ENCODE measurements around the gene AHCYL2.
"Not testable (repeated sequence)": the region's sequence is repeated elsewhere in the genome, so short reads cannot be mapped to it uniquely, and the experiment has no call there.

The AHCYL2 gene

DNA sequence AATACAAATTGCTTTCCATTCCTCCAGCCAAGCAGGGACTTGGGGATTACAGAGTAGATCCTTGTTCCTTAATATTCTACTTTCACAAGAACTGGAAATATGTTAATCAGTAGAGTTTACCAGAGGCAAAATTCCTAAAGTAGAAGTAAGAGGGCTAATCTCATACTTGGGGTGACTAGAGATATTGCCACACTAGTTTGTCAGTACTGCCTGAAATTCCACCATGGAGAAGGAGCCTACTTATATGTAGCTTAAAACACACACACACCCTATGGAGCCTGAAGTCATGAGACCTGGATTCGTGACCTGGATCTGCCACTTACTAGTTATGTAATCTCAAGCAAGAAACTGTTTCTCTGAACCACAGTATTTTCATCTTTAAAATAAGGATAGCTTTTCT lies 243.3 kb downstream of the AHCYL2 start:
- Mint-ChIP-seq H3K4me1 (no peaks in the 10 kb centered on the region), H3K9me3 (no peaks in the 10 kb centered on the region), H3K36me3 (ENCODE audit: low read depth) (no peaks in the 10 kb centered on the region), H3K4me3 (no peak overlapping the region), H3K27me3 (ENCODE audit: low read depth, poor library complexity) (no peaks in the 10 kb centered on the region), H3K27ac (no peak overlapping the region)
- no peak for DNase-seq
- TF ChIP-seq, protein P1, sequence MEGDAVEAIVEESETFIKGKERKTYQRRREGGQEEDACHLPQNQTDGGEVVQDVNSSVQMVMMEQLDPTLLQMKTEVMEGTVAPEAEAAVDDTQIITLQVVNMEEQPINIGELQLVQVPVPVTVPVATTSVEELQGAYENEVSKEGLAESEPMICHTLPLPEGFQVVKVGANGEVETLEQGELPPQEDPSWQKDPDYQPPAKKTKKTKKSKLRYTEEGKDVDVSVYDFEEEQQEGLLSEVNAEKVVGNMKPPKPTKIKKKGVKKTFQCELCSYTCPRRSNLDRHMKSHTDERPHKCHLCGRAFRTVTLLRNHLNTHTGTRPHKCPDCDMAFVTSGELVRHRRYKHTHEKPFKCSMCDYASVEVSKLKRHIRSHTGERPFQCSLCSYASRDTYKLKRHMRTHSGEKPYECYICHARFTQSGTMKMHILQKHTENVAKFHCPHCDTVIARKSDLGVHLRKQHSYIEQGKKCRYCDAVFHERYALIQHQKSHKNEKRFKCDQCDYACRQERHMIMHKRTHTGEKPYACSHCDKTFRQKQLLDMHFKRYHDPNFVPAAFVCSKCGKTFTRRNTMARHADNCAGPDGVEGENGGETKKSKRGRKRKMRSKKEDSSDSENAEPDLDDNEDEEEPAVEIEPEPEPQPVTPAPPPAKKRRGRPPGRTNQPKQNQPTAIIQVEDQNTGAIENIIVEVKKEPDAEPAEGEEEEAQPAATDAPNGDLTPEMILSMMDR (IDR thresholded peaks at IDR 0.05) = no peak

GRCh38 chr7:129468547-129468946 lies 243.7 kb downstream of the AHCYL2 start:
- no peaks in the 10 kb centered on the region for H3K9me3 Mint-ChIP-seq
- TF ChIP-seq, protein P1 (IDR thresholded peaks at IDR 0.05) = no peak
- H3K27ac Mint-ChIP-seq = no peak overlapping the region
- H3K4me1 Mint-ChIP-seq = no peaks in the 10 kb centered on the region
- no peaks in the 10 kb centered on the region for H3K36me3 Mint-ChIP-seq (ENCODE audit: low read depth)
- H3K4me3 Mint-ChIP-seq = no peak overlapping the region
- no peak for DNase-seq
- H3K27me3 Mint-ChIP-seq (ENCODE audit: low read depth, poor library complexity) = no peaks in the 10 kb centered on the region

DNA sequence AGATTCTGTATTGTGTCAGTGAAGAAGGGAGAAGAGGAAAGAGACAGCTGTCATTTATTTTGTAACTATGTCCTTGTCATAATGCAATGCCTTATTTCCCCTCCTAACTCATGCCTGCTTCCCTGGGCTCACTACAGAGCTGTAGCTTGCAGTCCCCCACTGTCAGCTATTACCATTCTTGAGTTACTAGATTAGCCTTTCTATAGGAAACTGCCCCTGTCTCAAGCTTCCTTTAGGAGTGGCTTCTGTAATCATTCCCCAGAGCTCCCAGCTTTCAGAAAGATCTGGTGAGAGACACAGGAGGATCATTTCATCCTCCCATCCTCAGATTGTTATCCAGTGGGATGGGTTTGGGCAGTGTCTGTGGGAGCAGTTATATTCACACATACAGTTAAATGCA lies 245.1 kb downstream of the AHCYL2 start:
- Mint-ChIP-seq H3K36me3 (ENCODE audit: low read depth) (peaks cover 3% of the 10 kb centered on the region), H3K27me3 (ENCODE audit: low read depth, poor library complexity) (peaks cover 1% of the 10 kb centered on the region), H3K4me3 (no peak overlapping the region), H3K27ac (no peak overlapping the region), H3K4me1 (no peaks in the 10 kb centered on the region), H3K9me3 (peaks cover 2% of the 10 kb centered on the region)
- no peak for DNase-seq
- TF ChIP-seq, protein P1 (IDR thresholded peaks at IDR 0.05) = no peak

DNA sequence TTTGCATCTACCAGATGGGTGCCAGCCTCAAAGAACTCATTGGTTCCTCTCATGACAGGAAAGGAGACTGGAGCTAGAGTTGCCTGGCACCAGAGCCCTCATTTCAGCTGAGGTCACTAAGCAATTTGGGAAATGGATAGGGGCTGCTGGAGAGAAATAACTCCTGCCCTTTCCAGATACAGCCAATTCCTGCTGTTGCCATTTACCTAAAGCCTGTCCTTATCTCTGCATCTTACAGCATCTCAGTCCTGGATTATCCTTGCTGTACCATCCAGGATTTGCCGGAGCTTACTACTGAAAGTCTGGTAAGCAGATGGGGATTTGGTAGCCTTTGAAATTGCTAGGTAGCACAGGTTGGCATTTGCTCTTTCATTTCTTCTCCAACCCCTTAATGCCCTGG lies 245.6 kb downstream of the AHCYL2 start:
- no peak overlapping the region for H3K27ac Mint-ChIP-seq
- peaks cover 8% of the 10 kb centered on the region for H3K36me3 Mint-ChIP-seq (ENCODE audit: low read depth)
- H3K27me3 Mint-ChIP-seq (ENCODE audit: low read depth, poor library complexity) = peaks cover 4% of the 10 kb centered on the region
- no peaks in the 10 kb centered on the region for H3K4me1 Mint-ChIP-seq
- H3K9me3 Mint-ChIP-seq = peaks cover 5% of the 10 kb centered on the region
- no peak overlapping the region for H3K4me3 Mint-ChIP-seq
- TF ChIP-seq, protein P1 (IDR thresholded peaks at IDR 0.05) = no peak
- DNase-seq = no peak

DNA sequence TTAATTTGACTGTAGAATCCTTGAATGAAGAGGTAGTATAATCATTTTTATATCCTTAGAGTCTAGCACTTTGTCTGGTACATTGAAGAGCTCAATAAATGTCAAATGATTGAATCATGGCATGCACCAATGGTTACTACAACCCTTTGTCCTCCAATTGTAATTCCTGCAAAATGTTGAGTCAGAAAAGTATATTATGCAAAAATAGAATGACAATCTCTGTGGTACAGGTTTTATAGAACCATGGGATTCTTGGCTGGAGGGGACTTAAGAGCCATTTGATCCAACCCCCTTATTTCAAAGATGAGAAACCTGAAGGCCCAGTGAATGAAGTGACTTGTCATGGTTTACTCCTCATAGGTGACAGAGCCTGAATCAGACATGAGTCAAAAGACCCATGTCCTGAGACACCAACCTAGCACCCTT lies 246.6 kb downstream of the AHCYL2 start:
- Mint-ChIP-seq H3K27me3 (ENCODE audit: low read depth, poor library complexity) (peaks cover 5% of the 10 kb centered on the region), H3K27ac (no peak overlapping the region), H3K4me3 (no peak overlapping the region), H3K9me3 (peaks cover 10% of the 10 kb centered on the region), H3K36me3 (ENCODE audit: low read depth) (peaks cover 12% of the 10 kb centered on the region), H3K4me1 (no peaks in the 10 kb centered on the region)
- DNase-seq = no peak
- TF ChIP-seq, protein P1 (IDR thresholded peaks at IDR 0.05) = no peak

DNA sequence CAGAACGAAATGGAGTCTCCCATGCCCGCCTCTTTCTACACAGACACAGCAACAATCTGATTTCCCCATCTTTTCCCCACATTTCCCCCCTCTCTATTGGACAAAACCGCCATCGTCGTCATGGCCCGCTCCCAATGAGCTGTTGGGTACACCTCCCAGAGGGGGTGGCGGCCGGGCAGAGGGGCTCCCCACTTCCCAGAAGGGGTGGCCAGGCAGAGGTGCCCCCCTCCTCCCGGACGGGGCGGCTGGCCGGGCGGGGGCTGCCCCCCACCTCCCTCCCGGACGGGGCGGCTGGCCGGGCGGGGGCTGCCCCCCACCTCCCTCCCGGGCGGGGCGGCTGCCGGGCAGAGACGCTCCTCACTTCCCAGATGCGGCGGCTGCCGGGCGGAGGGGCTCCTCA lies 251.1 kb downstream of the AHCYL2 start:
- not testable (repeated sequence) for H3K4me3 Mint-ChIP-seq; H3K27ac Mint-ChIP-seq; H3K27me3 Mint-ChIP-seq (ENCODE audit: low read depth, poor library complexity); DNase-seq; H3K4me1 Mint-ChIP-seq
- peaks cover 36% of the 10 kb centered on the region for H3K36me3 Mint-ChIP-seq (ENCODE audit: low read depth)
- peaks cover 24% of the 10 kb centered on the region for H3K9me3 Mint-ChIP-seq

DNA sequence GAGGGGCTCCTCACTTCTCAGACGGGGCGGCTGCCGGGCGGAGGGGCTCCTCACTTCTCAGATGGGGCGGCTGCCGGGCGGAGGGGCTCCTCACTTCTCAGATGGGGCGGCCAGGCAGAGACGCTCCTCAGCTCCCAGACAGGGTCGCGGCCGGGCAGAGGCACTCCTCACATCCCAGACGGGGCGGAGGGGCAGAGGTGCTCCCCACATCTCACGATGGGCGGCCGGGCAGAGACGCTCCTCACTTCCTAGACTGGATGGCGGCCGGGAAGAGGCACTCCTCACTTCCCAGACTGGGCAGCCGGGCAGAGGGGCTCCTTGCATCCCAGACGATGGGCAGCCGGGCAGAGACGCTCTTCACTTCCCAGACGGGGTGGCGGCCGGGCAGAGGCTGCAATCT lies 251.6 kb downstream of the AHCYL2 start:
- Mint-ChIP-seq H3K9me3 (peaks cover 24% of the 10 kb centered on the region), H3K36me3 (ENCODE audit: low read depth) (peaks cover 37% of the 10 kb centered on the region)
- H3K4me1 Mint-ChIP-seq; H3K4me3 Mint-ChIP-seq; H3K27ac Mint-ChIP-seq; DNase-seq; H3K27me3 Mint-ChIP-seq (ENCODE audit: low read depth, poor library complexity): not testable (repeated sequence)

All from nephron progenitor cell (in vitro differentiated cells).